GM18951 (cell line): ENCODE results near the gene IL11RA.

Experiments used
- POLR2A ChIP-seq: IDR thresholded peaks from 4 replicates; pipeline ENCODE4 v1.6.1; 2011; ENCODE audit warnings: mild to moderate bottlenecking; ENCODE audit not compliant: insufficient read length, insufficient read depth; ENCODE audit errors: extremely low read depth
- in situ Hi-C: fragments of 300-500 bp; cut with MboI; formaldehyde crosslinking; loops from one replicate; pipeline ENCODE4 v1.12.0; 2022; ENCODE audit warnings: low sequenced_read_pairs, mixed read lengths, inconsistent platforms; ENCODE audit not compliant: unreplicated experiment

IL11RA gene

GRCh38 chr9:34651876-34652601, at the start of gene IL11RA:
IL11RA (plus strand) TSS chr9:34652185; CDS start chr9:34655218, 3,033 bp downstream.
- in situ Hi-C loops = no loop called here
- peak; percentile 16 for TF ChIP-seq POLR2A

GRCh38 chr9:34603610-34604231, 48.3 kb upstream of the IL11RA start:
- TF ChIP-seq POLR2A = no peak
- in situ Hi-C loops = no loop called here

GRCh38 chr9:34606190-34606589, 45.8 kb upstream of the IL11RA start:
- TF ChIP-seq POLR2A = no peak
- in situ Hi-C loops = no loop called here

GRCh38 chr9:34606905-34607304, 45.1 kb upstream of the IL11RA start:
- no peak for TF ChIP-seq POLR2A
- in situ Hi-C loops = no loop called here

- in situ Hi-C loops = no loop called here
- no peak for TF ChIP-seq POLR2A
Measured at GRCh38 chr9:34607331-34607730, 44.7 kb upstream of the IL11RA start.

- in situ Hi-C loops = no loop called here
- TF ChIP-seq POLR2A = no peak
Measured at GRCh38 chr9:34610434-34611206, 41.4 kb upstream of the IL11RA start.

GRCh38 chr9:34611251-34611810, 40.7 kb upstream of the IL11RA start:
- no peak for TF ChIP-seq POLR2A

GRCh38 chr9:34611811-34612787, 39.9 kb upstream of the IL11RA start, which contains the start of gene RPP25L:
RPP25L (minus strand) TSS chr9:34612097; CDS start chr9:34611296, 801 bp downstream.
- in situ Hi-C loops = no loop called here
- TF ChIP-seq POLR2A = peak; percentile 94

More at GRCh38 chr9:34611251-34611810, 40.7 kb upstream of the IL11RA start:
- in situ Hi-C loops = no loop called here

- TF ChIP-seq POLR2A = no peak
- in situ Hi-C loops = no loop called here
Measured at GRCh38 chr9:34612788-34613390, 39.1 kb upstream of the IL11RA start.

GRCh38 chr9:34615132-34615531, 36.9 kb upstream of the IL11RA start:
- in situ Hi-C loops = no loop called here
- TF ChIP-seq POLR2A = no peak

GRCh38 chr9:34620061-34620994, 31.7 kb upstream of the IL11RA start, which contains the start of gene DCTN3:
DCTN3 (minus strand) TSS chr9:34620495; CDS start chr9:34620464, 31 bp downstream.
- peak; percentile 77 for TF ChIP-seq POLR2A
- in situ Hi-C loops = no loop called here
